HepG2 (cell line): Measurements from ENCODE around the gene KRTAP5-10. TPM values are rescaled to one million over a fixed set of nuclear protein-coding genes. Genes with fewer than 3 reads are reported as not detected.

ENCODE experiments used
- ATAC-seq: fragments of 200-7000 bp; cut with Tn5 transposase; 3 replicates; pipeline ENCODE4 v1.9.1; 2020; ENCODE audit warnings: mild to moderate bottlenecking, moderate library complexity
- BruUV-seq: library from RNA; stranded (reverse); fragments of 400-500 nt; replicated peaks from 2 replicates; lab custom pipeline; 2021; lab: Mats Ljungman, UMichigan
- CTCF ChIA-PET: fragments of 300-600 bp; formaldehyde crosslinking; extraction: SDS; loops from one replicate; lab custom pipeline; 2021; ENCODE audit warnings: low total read pairs, inconsistent platforms, low intra/inter-chr PET ratio; lab: Yijun Ruan, JAX
- POLR2A ChIA-PET: fragments of 350-600 bp; sonication (Branson Sonifier 250); formaldehyde crosslinking; loops from one replicate; lab custom pipeline; 2020; ENCODE audit warnings: antibody characterized with exemption, inconsistent platforms; lab: Yijun Ruan, JAX
- DNase-seq: peaks from one replicate; pipeline ENCODE4 v3.0.0-alpha.2; 2015; ENCODE audit warnings: low spot score
- FAIRE-seq: peaks from 3 replicates; lab custom pipeline; 2011; peaks lifted over from hg19 to GRCh38; lab: Jason Lieb, UNC
- H2AFZ ChIP-seq: one replicate; pipeline ENCODE4 v1.6.1; 2011; ENCODE audit warnings: low read length, inconsistent platforms
- H3K27ac ChIP-seq: fragments of 300-600 bp; 3 replicates; pipeline ENCODE4 v1.8.0; 2011; ENCODE audit warnings: mixed run types, mild to moderate bottlenecking, mixed read lengths, low read length, inconsistent platforms; ENCODE audit not compliant: insufficient read depth; ENCODE audit errors: extremely low read length
- H3K27me3 ChIP-seq, 2 experiments: fragments of 200-600 bp in 1 of 2; 2 replicates in 1 of 2; 3 replicates in 1 of 2; pipeline versions ENCODE4 v1.6.0 to v1.8.0; 2011; ENCODE audit warnings: low read length in 2 of 2, mild to moderate bottlenecking in 2 of 2, moderate library complexity in 2 of 2, inconsistent platforms in 1 of 2; ENCODE audit not compliant: insufficient read depth in 2 of 2, control insufficient read depth in 1 of 2
- H3K36me3 ChIP-seq, 2 experiments: fragments of 200-600 bp in 1 of 2; replicated peaks in 1 of 2; 2 replicates in 1 of 2; 3 replicates in 1 of 2; pipeline versions ENCODE4 v1.5.1 to v1.8.0; 2011; ENCODE audit warnings: low read length in 2 of 2, inconsistent platforms in 1 of 2; ENCODE audit not compliant: insufficient read depth in 2 of 2, control insufficient read depth in 1 of 2
- H3K4me1 ChIP-seq: 2 replicates; pipeline ENCODE4 v1.5.1; 2012; ENCODE audit warnings: low read length, inconsistent platforms; ENCODE audit not compliant: insufficient read depth
- H3K4me2 ChIP-seq: 2 replicates; pipeline ENCODE4 v1.6.0; 2011; ENCODE audit warnings: low read depth, low read length, inconsistent platforms
- H3K4me3 ChIP-seq, 3 experiments: fragments of 200-600 bp in 1 of 3; sonication (generic), shearing (Covaris generic) in 1 of 3; replicated peaks in 1 of 3; 2 replicates each; pipeline ENCODE4 v1.5.1; 2011 to 2016; ENCODE audit warnings: low read length in 3 of 3, inconsistent platforms in 2 of 3, low read depth in 2 of 3, mild to moderate bottlenecking in 2 of 3, control low read depth in 1 of 3, mixed read lengths in 1 of 3; ENCODE audit not compliant: insufficient read depth in 1 of 3
- H3K79me2 ChIP-seq: one replicate; pipeline ENCODE4 v1.6.1; 2011; ENCODE audit warnings: low read length, inconsistent platforms; ENCODE audit not compliant: insufficient read depth
- H3K9ac ChIP-seq: 2 replicates; pipeline ENCODE4 v1.6.0; 2011; ENCODE audit warnings: mild to moderate bottlenecking, low read depth, low read length, inconsistent platforms; ENCODE audit not compliant: insufficient read depth
- H3K9me3 ChIP-seq: 2 replicates; pipeline ENCODE4 v1.5.1; 2012; ENCODE audit warnings: mild to moderate bottlenecking, low read length
- H4K20me1 ChIP-seq: 2 replicates; pipeline ENCODE4 v1.6.0; 2011; ENCODE audit warnings: inconsistent platforms, mild to moderate bottlenecking, low read length, moderate library complexity; ENCODE audit not compliant: insufficient read depth
- ELF3 ChIP-seq: IDR thresholded peaks from 2 replicates; pipeline ENCODE4 v1.6.1; 2016; ENCODE audit warnings: missing genetic modification reagents, missing compliant biosample characterization
- SMAD9 ChIP-seq: sonication (generic); formaldehyde crosslinking; IDR thresholded peaks from 2 replicates; pipeline ENCODE4 v1.5.1; 2020; ENCODE audit warnings: mild to moderate bottlenecking, missing genetic modification reagents
- YEATS4 ChIP-seq: sonication (generic); formaldehyde crosslinking; IDR thresholded peaks from 2 replicates; pipeline ENCODE4 v1.4.0; 2020; ENCODE audit warnings: missing genetic modification reagents, borderline replicate concordance
- ZBTB38 ChIP-seq: sonication (generic); formaldehyde crosslinking; IDR thresholded peaks from 2 replicates; pipeline ENCODE4 v1.5.1; 2020; ENCODE audit warnings: mild to moderate bottlenecking, missing genetic modification reagents
- ZNF234 ChIP-seq: sonication (generic); formaldehyde crosslinking; conservative IDR thresholded peaks from 2 replicates; pipeline ENCODE4 v1.5.1; 2020; ENCODE audit warnings: mild to moderate bottlenecking, missing genetic modification reagents
- WGBS: methylation state at CpG from one replicate; pipeline ENCODE4 v1.1.6; 2017; ENCODE audit warnings: low lambda C conversion rate; 5-methylcytosine and 5-hydroxymethylcytosine counted together
- in situ Hi-C: cut with HindIII; loops from 2 replicates; pipeline ENCODE4 v1.10.0; 2017; ENCODE audit warnings: low pct_unique_long_range_greater_than_20kb; ENCODE audit not compliant: extremely low pct_ligation_motif_present
- intact Hi-C: fragments of 100-400 bp; cut with micrococcal nuclease; formaldehyde crosslinking; loops from one replicate; pipeline ENCODE4 v1.10.0; 2022; ENCODE audit not compliant: unreplicated experiment
- polyA plus RNA-seq, 8 experiments: library from polyadenylated mRNA; depleted of rRNA in 3 of 8; stranded (reverse) in 7 of 8; unstranded in 1 of 8; fragments of >200 nt; fragmentation: Illumina TruSeq in 4 of 8; extraction: Trizol in 4 of 8; gene quantifications; 2 replicates each; pipeline versions ENCODE4 v1.2.1 to v1.2.3, GENCODE V29; 2011 to 2016; ENCODE audit warnings: low read depth in 4 of 8, missing spikeins in 1 of 8, mixed read lengths in 1 of 8; ENCODE audit not compliant: insufficient read depth in 1 of 8
- total RNA-seq, 5 experiments: library from RNA; depleted of rRNA; stranded (reverse); fragments of >200 nt; fragmentation: Illumina TruSeq; extraction: Trizol; gene quantifications; 2 replicates each; pipeline ENCODE4 v1.2.3, GENCODE V29; 2016; ENCODE audit warnings: low read depth in 1 of 5
- TF ChIP-seq, protein P1 (sequence below): sonication (generic); formaldehyde crosslinking; IDR thresholded peaks from 2 replicates; pipeline ENCODE4 v1.4.0; 2020; ENCODE audit warnings: mild to moderate bottlenecking, missing genetic modification reagents, borderline replicate concordance
- TF ChIP-seq, protein P2 (sequence below): sonication (generic); formaldehyde crosslinking; IDR thresholded peaks from 2 replicates; pipeline ENCODE4 v1.9.0; 2022; ENCODE audit warnings: missing genetic modification reagents, mild to moderate bottlenecking, borderline replicate concordance
- TF ChIP-seq, protein P3 (sequence below): sonication (generic); formaldehyde crosslinking; IDR thresholded peaks from 2 replicates; pipeline ENCODE4 v1.4.0; 2020; ENCODE audit warnings: low read depth, missing genetic modification reagents

The KRTAP5-10 gene
- total and polyA plus RNA-seq, 2 of the 13 experiments (the other 11 are each of a cell fraction or from before 2014, with no cell fraction given) = not detected

DNA sequence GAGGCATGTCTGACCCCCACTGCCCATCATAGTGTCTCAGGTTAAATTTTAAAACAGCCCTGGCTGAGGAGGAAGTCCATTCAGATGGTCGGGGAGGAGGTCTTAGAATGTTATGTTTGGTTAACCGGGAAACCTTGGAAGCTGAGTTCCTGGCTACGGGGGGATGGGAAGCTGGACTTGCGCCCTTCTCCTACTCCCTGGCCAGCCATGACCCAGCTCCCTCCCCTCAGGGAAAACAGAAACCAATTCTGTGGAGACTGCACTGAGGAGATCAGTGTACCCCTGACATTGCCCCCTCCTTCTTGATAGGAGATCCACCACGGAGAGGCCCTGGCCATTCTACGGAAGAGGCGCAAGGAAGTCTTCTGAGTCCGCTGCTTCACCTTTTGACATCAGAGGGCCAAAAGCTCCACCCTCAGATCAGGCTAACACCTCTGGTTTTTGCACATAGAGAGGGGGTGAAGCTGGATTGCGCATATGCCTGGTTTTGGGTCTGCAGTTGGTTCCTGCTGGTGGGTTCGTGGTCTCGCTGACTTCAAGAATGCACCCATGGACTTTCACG, 19.9 kb upstream of the KRTAP5-10 start:
- intact Hi-C loops = no loop called here
- CTCF ChIA-PET = no interaction called here
- Histone ChIP-seq H2AFZ (no peak overlapping the region), H3K4me3 (peak overlapping the region in 1 of 3 experiments; percentile 18; a peak in 2 of 6 replicates), H3K36me3 (no peaks in the 10 kb centered on the region), H3K27me3 (no peaks in the 10 kb centered on the region), H3K4me2 (peak overlapping the region; percentile 67), H3K27ac (peak overlapping the region; percentile 2), H3K9me3 (no peaks in the 10 kb centered on the region), H3K79me2 (no peaks in the 10 kb centered on the region), H3K4me1 (peaks cover 96% of the 10 kb centered on the region), H3K9ac (no peak overlapping the region), H4K20me1 (no peaks in the 10 kb centered on the region)
- no TSS peak for BruUV-seq
- no peak for ATAC-seq
- FAIRE-seq = no peak
- 50% methylated on average over 8 of the region's 12 CpGs for WGBS
- in situ Hi-C loops = no loop called here
- POLR2A ChIA-PET = interaction anchor here (0.6 kb wide), 1 partner anchor 19 kb away, joined by 3 read pairs; the partner anchor contains the start of gene KRTAP5-7
- DNase-seq = no peak
- TF ChIP-seq YEATS4 (CRISPR knock-in tag) (no peak), ZBTB38 (peak; percentile 88), SMAD9 (CRISPR knock-in tag) (no peak), ZNF234 (no peak), ELF3 (CRISPR knock-in tag) (0 out of 2 replicates have a peak, but pooled peaks have one; percentile 31)
- TF ChIP-seq, protein P1, sequence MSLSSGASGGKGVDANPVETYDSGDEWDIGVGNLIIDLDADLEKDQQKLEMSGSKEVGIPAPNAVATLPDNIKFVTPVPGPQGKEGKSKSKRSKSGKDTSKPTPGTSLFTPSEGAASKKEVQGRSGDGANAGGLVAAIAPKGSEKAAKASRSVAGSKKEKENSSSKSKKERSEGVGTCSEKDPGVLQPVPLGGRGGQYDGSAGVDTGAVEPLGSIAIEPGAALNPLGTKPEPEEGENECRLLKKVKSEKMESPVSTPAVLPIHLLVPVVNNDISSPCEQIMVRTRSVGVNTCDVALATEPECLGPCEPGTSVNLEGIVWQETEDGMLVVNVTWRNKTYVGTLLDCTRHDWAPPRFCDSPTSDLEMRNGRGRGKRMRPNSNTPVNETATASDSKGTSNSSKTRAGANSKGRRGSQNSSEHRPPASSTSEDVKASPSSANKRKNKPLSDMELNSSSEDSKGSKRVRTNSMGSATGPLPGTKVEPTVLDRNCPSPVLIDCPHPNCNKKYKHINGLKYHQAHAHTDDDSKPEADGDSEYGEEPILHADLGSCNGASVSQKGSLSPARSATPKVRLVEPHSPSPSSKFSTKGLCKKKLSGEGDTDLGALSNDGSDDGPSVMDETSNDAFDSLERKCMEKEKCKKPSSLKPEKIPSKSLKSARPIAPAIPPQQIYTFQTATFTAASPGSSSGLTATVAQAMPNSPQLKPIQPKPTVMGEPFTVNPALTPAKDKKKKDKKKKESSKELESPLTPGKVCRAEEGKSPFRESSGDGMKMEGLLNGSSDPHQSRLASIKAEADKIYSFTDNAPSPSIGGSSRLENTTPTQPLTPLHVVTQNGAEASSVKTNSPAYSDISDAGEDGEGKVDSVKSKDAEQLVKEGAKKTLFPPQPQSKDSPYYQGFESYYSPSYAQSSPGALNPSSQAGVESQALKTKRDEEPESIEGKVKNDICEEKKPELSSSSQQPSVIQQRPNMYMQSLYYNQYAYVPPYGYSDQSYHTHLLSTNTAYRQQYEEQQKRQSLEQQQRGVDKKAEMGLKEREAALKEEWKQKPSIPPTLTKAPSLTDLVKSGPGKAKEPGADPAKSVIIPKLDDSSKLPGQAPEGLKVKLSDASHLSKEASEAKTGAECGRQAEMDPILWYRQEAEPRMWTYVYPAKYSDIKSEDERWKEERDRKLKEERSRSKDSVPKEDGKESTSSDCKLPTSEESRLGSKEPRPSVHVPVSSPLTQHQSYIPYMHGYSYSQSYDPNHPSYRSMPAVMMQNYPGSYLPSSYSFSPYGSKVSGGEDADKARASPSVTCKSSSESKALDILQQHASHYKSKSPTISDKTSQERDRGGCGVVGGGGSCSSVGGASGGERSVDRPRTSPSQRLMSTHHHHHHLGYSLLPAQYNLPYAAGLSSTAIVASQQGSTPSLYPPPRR (CRISPR knock-in tag) = 0 out of 2 replicates have a peak, but pooled peaks have one; percentile 26
- TF ChIP-seq, protein P2, sequence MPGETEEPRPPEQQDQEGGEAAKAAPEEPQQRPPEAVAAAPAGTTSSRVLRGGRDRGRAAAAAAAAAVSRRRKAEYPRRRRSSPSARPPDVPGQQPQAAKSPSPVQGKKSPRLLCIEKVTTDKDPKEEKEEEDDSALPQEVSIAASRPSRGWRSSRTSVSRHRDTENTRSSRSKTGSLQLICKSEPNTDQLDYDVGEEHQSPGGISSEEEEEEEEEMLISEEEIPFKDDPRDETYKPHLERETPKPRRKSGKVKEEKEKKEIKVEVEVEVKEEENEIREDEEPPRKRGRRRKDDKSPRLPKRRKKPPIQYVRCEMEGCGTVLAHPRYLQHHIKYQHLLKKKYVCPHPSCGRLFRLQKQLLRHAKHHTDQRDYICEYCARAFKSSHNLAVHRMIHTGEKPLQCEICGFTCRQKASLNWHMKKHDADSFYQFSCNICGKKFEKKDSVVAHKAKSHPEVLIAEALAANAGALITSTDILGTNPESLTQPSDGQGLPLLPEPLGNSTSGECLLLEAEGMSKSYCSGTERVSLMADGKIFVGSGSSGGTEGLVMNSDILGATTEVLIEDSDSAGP = 0 out of 2 replicates have a peak, but pooled peaks have one; percentile 5
- TF ChIP-seq, protein P3, sequence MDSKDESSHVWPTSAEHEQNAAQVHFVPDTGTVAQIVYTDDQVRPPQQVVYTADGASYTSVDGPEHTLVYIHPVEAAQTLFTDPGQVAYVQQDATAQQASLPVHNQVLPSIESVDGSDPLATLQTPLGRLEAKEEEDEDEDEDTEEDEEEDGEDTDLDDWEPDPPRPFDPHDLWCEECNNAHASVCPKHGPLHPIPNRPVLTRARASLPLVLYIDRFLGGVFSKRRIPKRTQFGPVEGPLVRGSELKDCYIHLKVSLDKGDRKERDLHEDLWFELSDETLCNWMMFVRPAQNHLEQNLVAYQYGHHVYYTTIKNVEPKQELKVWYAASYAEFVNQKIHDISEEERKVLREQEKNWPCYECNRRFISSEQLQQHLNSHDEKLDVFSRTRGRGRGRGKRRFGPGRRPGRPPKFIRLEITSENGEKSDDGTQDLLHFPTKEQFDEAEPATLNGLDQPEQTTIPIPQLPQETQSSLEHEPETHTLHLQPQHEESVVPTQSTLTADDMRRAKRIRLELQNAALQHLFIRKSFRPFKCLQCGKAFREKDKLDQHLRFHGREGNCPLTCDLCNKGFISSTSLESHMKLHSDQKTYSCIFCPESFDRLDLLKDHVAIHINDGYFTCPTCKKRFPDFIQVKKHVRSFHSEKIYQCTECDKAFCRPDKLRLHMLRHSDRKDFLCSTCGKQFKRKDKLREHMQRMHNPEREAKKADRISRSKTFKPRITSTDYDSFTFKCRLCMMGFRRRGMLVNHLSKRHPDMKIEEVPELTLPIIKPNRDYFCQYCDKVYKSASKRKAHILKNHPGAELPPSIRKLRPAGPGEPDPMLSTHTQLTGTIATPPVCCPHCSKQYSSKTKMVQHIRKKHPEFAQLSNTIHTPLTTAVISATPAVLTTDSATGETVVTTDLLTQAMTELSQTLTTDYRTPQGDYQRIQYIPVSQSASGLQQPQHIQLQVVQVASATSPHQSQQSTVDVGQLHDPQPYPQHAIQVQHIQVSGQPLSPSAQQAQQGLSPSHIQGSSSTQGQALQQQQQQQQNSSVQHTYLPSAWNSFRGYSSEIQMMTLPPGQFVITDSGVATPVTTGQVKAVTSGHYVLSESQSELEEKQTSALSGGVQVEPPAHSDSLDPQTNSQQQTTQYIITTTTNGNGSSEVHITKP = 0 out of 2 replicates have a peak, but pooled peaks have one; percentile 6
